ENCODE results near the gene UVRAG.

Gene UVRAG

GRCh38 chr11:75954039-75954438, 139.0 kb downstream of the UVRAG start:
- Histone ChIP-seq H3K9me3 (ENCODE audit: control insufficient read depth, low read length) (no peaks in the 10 kb centered on the region), H3K9ac (no peak overlapping the region), H2AFZ (no peak overlapping the region), H3K4me2 (ENCODE audit: low read length) (no peak overlapping the region), H3K36me3 (ENCODE audit: control insufficient read depth, insufficient read depth, low read length) (no peaks in the 10 kb centered on the region), H3K4me1 (no peaks in the 10 kb centered on the region), H3K4me3 (ENCODE audit: low read depth, low read length) (no peak overlapping the region), H3K79me2 (no peaks in the 10 kb centered on the region), H3K27ac (no peak overlapping the region), H3K27me3 (ENCODE audit: control insufficient read depth, insufficient read depth, low read length) (no peaks in the 10 kb centered on the region)
- TF ChIP-seq CTCF (IDR thresholded peaks at IDR 0.05), result no peak

GRCh38 chr11:75955443-75955842, 140.4 kb downstream of the UVRAG start:
- H3K9ac ChIP-seq, result no peak overlapping the region
- no peaks in the 10 kb centered on the region for H3K4me1 ChIP-seq
- no peaks in the 10 kb centered on the region for H3K27me3 ChIP-seq (ENCODE audit: control insufficient read depth, insufficient read depth, low read length)
- no peak overlapping the region for H3K4me2 ChIP-seq (ENCODE audit: low read length)
- H3K79me2 ChIP-seq, result no peaks in the 10 kb centered on the region
- no peaks in the 10 kb centered on the region for H3K36me3 ChIP-seq (ENCODE audit: control insufficient read depth, insufficient read depth, low read length)
- no peaks in the 10 kb centered on the region for H3K9me3 ChIP-seq (ENCODE audit: control insufficient read depth, low read length)
- TF ChIP-seq CTCF (IDR thresholded peaks at IDR 0.05), result no peak
- no peak overlapping the region for H2AFZ ChIP-seq
- H3K27ac ChIP-seq, result no peak overlapping the region
- H3K4me3 ChIP-seq (ENCODE audit: low read depth, low read length), result no peak overlapping the region

- Histone ChIP-seq H3K27me3 (ENCODE audit: control insufficient read depth, insufficient read depth, low read length) (no peaks in the 10 kb centered on the region), H3K36me3 (ENCODE audit: control insufficient read depth, insufficient read depth, low read length) (no peaks in the 10 kb centered on the region), H2AFZ (no peak overlapping the region), H3K79me2 (no peaks in the 10 kb centered on the region), H3K9me3 (ENCODE audit: control insufficient read depth, low read length) (no peaks in the 10 kb centered on the region), H3K4me2 (ENCODE audit: low read length) (no peak overlapping the region), H3K4me1 (no peaks in the 10 kb centered on the region), H3K9ac (no peak overlapping the region), H3K4me3 (ENCODE audit: low read depth, low read length) (no peak overlapping the region), H3K27ac (no peak overlapping the region)
- TF ChIP-seq CTCF (IDR thresholded peaks at IDR 0.05), result no peak
These were observed 144.5 kb downstream of the UVRAG start for GRCh38 chr11:75959540-75959939.

- TF ChIP-seq CTCF (IDR thresholded peaks at IDR 0.05), result no peak
- no peaks in the 10 kb centered on the region for H3K27me3 ChIP-seq (ENCODE audit: control insufficient read depth, insufficient read depth, low read length)
- peaks cover 3% of the 10 kb centered on the region for H3K4me1 ChIP-seq
- H3K4me2 ChIP-seq (ENCODE audit: low read length), result no peak overlapping the region
- no peak overlapping the region for H2AFZ ChIP-seq
- H3K9me3 ChIP-seq (ENCODE audit: control insufficient read depth, low read length), result no peaks in the 10 kb centered on the region
- no peaks in the 10 kb centered on the region for H3K36me3 ChIP-seq (ENCODE audit: control insufficient read depth, insufficient read depth, low read length)
- no peak overlapping the region for H3K4me3 ChIP-seq (ENCODE audit: low read depth, low read length)
- no peaks in the 10 kb centered on the region for H3K79me2 ChIP-seq
- no peak overlapping the region for H3K9ac ChIP-seq
- no peak overlapping the region for H3K27ac ChIP-seq
These were observed 149.1 kb downstream of the UVRAG start for GRCh38 chr11:75964071-75964470.

- Histone ChIP-seq H3K4me1 (peaks cover 3% of the 10 kb centered on the region), H3K27me3 (ENCODE audit: control insufficient read depth, insufficient read depth, low read length) (no peaks in the 10 kb centered on the region), H2AFZ (no peak overlapping the region), H3K79me2 (no peaks in the 10 kb centered on the region), H3K9ac (no peak overlapping the region), H3K9me3 (ENCODE audit: control insufficient read depth, low read length) (no peaks in the 10 kb centered on the region), H3K4me2 (ENCODE audit: low read length) (no peak overlapping the region), H3K36me3 (ENCODE audit: control insufficient read depth, insufficient read depth, low read length) (no peaks in the 10 kb centered on the region), H3K27ac (no peak overlapping the region), H3K4me3 (ENCODE audit: low read depth, low read length) (no peak overlapping the region)
- TF ChIP-seq CTCF (IDR thresholded peaks at IDR 0.05), result no peak
These were observed 151.7 kb downstream of the UVRAG start for GRCh38 chr11:75966537-75967287.

Data from parathyroid adenoma (tissue), 2 donors.